SK-N-SH (cell line): Measurements from ENCODE around the gene ATP13A3. TPM values are rescaled to one million over a fixed set of nuclear protein-coding genes. Genes with fewer than 3 reads are reported as not detected.

ENCODE experiments used
- CTCF ChIA-PET: fragments of 300-600, 350-600 bp; formaldehyde crosslinking; extraction: SDS; loops from one replicate; lab custom pipeline; 2021; lab: Yijun Ruan, JAX
- POLR2A ChIA-PET: fragments of 350-600 bp; sonication (Branson Sonifier 250); formaldehyde crosslinking; extraction: SDS; loops from one replicate; lab custom pipeline; 2020; ENCODE audit warnings: antibody characterized with exemption, inconsistent platforms; lab: Yijun Ruan, JAX
- DNase-seq: peaks from one replicate; pipeline ENCODE4 v3.0.0; 2012
- H2AFZ ChIP-seq: fragments of 200-600 bp; sonication (generic); 2 replicates; pipeline ENCODE4 v1.8.1; 2016; ENCODE audit warnings: antibody characterized with exemption, mild to moderate bottlenecking, low read depth
- H3F3A ChIP-seq: fragments of 200-600 bp; sonication (generic); replicated peaks from 2 replicates; pipeline ENCODE3; 2016; ENCODE audit warnings: antibody characterized with exemption, mild to moderate bottlenecking; ENCODE audit not compliant: insufficient read depth
- H3K27ac ChIP-seq, 2 experiments: fragments of 200-500 bp in 1 of 2; fragments of 200-600 bp in 1 of 2; sonication (Bioruptor generic) in 1 of 2; sonication (generic), shearing (Covaris generic) in 1 of 2; 2 replicates each; pipeline versions ENCODE4 v1.5.1 to v1.6.1; 2014 to 2016; ENCODE audit warnings: low read depth in 2 of 2, inconsistent platforms in 1 of 2, low read length in 1 of 2, mild to moderate bottlenecking in 1 of 2, mixed read lengths in 1 of 2
- H3K27me3 ChIP-seq: fragments of 200-600 bp; sonication (generic), shearing (Covaris generic); 2 replicates; pipeline ENCODE4 v1.6.1; 2016; ENCODE audit warnings: mixed run types; ENCODE audit not compliant: insufficient read depth
- H3K36me3 ChIP-seq, 2 experiments: fragments of 200-500 bp in 1 of 2; fragments of 200-600 bp in 1 of 2; sonication (Bioruptor generic) in 1 of 2; sonication (generic) in 1 of 2; replicated peaks in 1 of 2; 2 replicates each; pipeline versions ENCODE3 to v1.5.1; 2014 to 2016; ENCODE audit warnings: low read length in 1 of 2, mild to moderate bottlenecking in 1 of 2; ENCODE audit not compliant: insufficient read depth in 2 of 2, control insufficient read depth in 1 of 2
- H3K4me1 ChIP-seq, 2 experiments: fragments of 200-500 bp in 1 of 2; fragments of 200-600 bp in 1 of 2; sonication (Bioruptor generic) in 1 of 2; sonication (generic), shearing (Covaris generic) in 1 of 2; 2 replicates each; pipeline versions ENCODE4 v1.5.1 to v1.6.1; 2014 to 2016; ENCODE audit warnings: low read depth in 1 of 2, low read length in 1 of 2, mixed run types in 1 of 2; ENCODE audit not compliant: insufficient read depth in 2 of 2, control insufficient read depth in 1 of 2
- H3K4me2 ChIP-seq: fragments of 200-600 bp; sonication (generic), shearing (Covaris generic); 2 replicates; pipeline ENCODE4 v1.6.1; 2017; ENCODE audit warnings: mixed run types
- H3K4me3 ChIP-seq, 2 experiments: fragments of 200-500 bp in 1 of 2; fragments of 200-600 bp in 1 of 2; sonication (Bioruptor generic) in 1 of 2; sonication (generic), shearing (Covaris generic) in 1 of 2; 2 replicates each; pipeline versions ENCODE4 v1.5.1 to v1.8.1; 2014 to 2016; ENCODE audit warnings: low read depth in 2 of 2, inconsistent platforms in 1 of 2, low read length in 1 of 2, mild to moderate bottlenecking in 1 of 2, mixed read lengths in 1 of 2, moderate library complexity in 1 of 2
- H3K79me2 ChIP-seq: fragments of 200-600 bp; sonication (generic); 2 replicates; pipeline ENCODE4 v1.8.1; 2017; ENCODE audit warnings: mild to moderate bottlenecking; ENCODE audit not compliant: insufficient read depth
- H3K9ac ChIP-seq: fragments of 200-600 bp; sonication (generic); 2 replicates; pipeline ENCODE4 v1.6.1; 2017; ENCODE audit warnings: mixed run types
- H3K9me2 ChIP-seq: fragments of 200-600 bp; sonication (generic); 2 replicates; pipeline ENCODE4 v1.6.1; 2017; ENCODE audit warnings: mixed run types
- H3K9me3 ChIP-seq: fragments of 200-600 bp; sonication (generic); 2 replicates; pipeline ENCODE4 v1.6.1; 2017; ENCODE audit warnings: mixed run types, mild to moderate bottlenecking, moderate library complexity
- H4K20me1 ChIP-seq: fragments of 200-600 bp; sonication (generic); 2 replicates; pipeline ENCODE4 v1.6.1; 2017; ENCODE audit warnings: mild to moderate bottlenecking, mixed run types; ENCODE audit not compliant: insufficient read depth
- CHD2 ChIP-seq: fragments of 150-350 bp; IDR thresholded peaks from 2 replicates; pipeline ENCODE4 v1.6.1; 2018; ENCODE audit warnings: low read length; ENCODE audit not compliant: partially characterized antibody
- EP300 ChIP-seq, 2 experiments: IDR thresholded peaks; 2 replicates each; pipeline versions ENCODE4 v1.4.0 to v1.6.1; 2012; ENCODE audit warnings: borderline replicate concordance in 1 of 2, low read depth in 1 of 2, low read length in 1 of 2
- EZH2phosphoT487 ChIP-seq: fragments of 200-600 bp; sonication (generic); IDR thresholded peaks from 2 replicates; pipeline ENCODE4 v1.6.1; 2017; ENCODE audit warnings: low read depth, mixed run types, mild to moderate bottlenecking, antibody characterized with exemption, moderate library complexity, borderline replicate concordance
- FOXJ3 ChIP-seq: sonication (generic); formaldehyde crosslinking; IDR thresholded peaks from 2 replicates; pipeline ENCODE4 v1.5.1; 2020; ENCODE audit warnings: mild to moderate bottlenecking, missing genetic modification reagents
- FOXM1 ChIP-seq: IDR thresholded peaks from 2 replicates; pipeline ENCODE4 v1.4.0; 2012; ENCODE audit warnings: low read depth, mild to moderate bottlenecking
- GABPA ChIP-seq: IDR thresholded peaks from 2 replicates; pipeline ENCODE4 v1.4.0; 2012; ENCODE audit warnings: low read depth, mild to moderate bottlenecking
- GATA2 ChIP-seq: sonication (generic); formaldehyde crosslinking; IDR thresholded peaks from 2 replicates; pipeline ENCODE4 v1.5.0; 2020; ENCODE audit warnings: mild to moderate bottlenecking, missing genetic modification reagents
- JUND ChIP-seq: IDR thresholded peaks from 2 replicates; pipeline ENCODE4 v1.4.0; 2012
- MXI1 ChIP-seq: IDR thresholded peaks from 2 replicates; pipeline ENCODE4 v1.6.1; 2012; ENCODE audit warnings: mild to moderate bottlenecking, low read depth, low read length, improper control_type of control experiment
- NRF1 ChIP-seq: IDR thresholded peaks from 2 replicates; pipeline ENCODE4 v1.6.1; 2012; ENCODE audit warnings: low read depth, mild to moderate bottlenecking, low read length
- POLR2AphosphoS5 ChIP-seq: IDR thresholded peaks from 2 replicates; pipeline ENCODE4 v1.6.1; 2012; ENCODE audit warnings: low read depth, low read length
- RFX5 ChIP-seq: IDR thresholded peaks from 2 replicates; pipeline ENCODE4 v1.6.1; 2012; ENCODE audit warnings: mild to moderate bottlenecking, improper control_type of control experiment, low read length
- SMC3 ChIP-seq: IDR thresholded peaks from 2 replicates; pipeline ENCODE4 v1.6.1; 2012; ENCODE audit warnings: low read depth, low read length, improper control_type of control experiment
- TAF1 ChIP-seq: IDR thresholded peaks from 2 replicates; pipeline ENCODE4 v1.6.1; 2012; ENCODE audit warnings: low read depth, mild to moderate bottlenecking, low read length, moderate library complexity, borderline replicate concordance
- TCF12 ChIP-seq: IDR thresholded peaks from 2 replicates; pipeline ENCODE4 v1.4.0; 2012
- YY1 ChIP-seq: IDR thresholded peaks from 2 replicates; pipeline ENCODE4 v1.4.0; 2012; ENCODE audit warnings: low read depth, mild to moderate bottlenecking
- WGBS: methylation state at CpG from one replicate; pipeline ENCODE4 v1.1.6; 2017; ENCODE audit warnings: low lambda C conversion rate; 5-methylcytosine and 5-hydroxymethylcytosine counted together
- polyA plus RNA-seq, 3 experiments: library from polyadenylated mRNA; depleted of rRNA; stranded (reverse); fragments of >200 nt; gene quantifications; 2 replicates each; pipeline ENCODE4 v1.2.3, GENCODE V29; 2012
- TF ChIP-seq, protein P1 (sequence below): fragments of 200-600 bp; sonication (generic); IDR thresholded peaks from 2 replicates; pipeline ENCODE4 v1.6.1; 2017; ENCODE audit warnings: antibody characterized with exemption, mild to moderate bottlenecking, moderate library complexity
- TF ChIP-seq, protein P2 (sequence below): IDR thresholded peaks from 2 replicates; pipeline ENCODE4 v1.6.1; 2012; ENCODE audit warnings: mild to moderate bottlenecking, low read depth, low read length, moderate library complexity
- TF ChIP-seq, protein P3 (sequence below): fragments of 150-350 bp; IDR thresholded peaks from 2 replicates; pipeline ENCODE4 v1.6.1; 2017; ENCODE audit warnings: antibody characterized with exemption, low read length, low read depth, borderline replicate concordance
- TF ChIP-seq, protein P4 (sequence below): IDR thresholded peaks from 2 replicates; pipeline ENCODE4; 2012

ATP13A3 gene
- polyA plus RNA-seq, 1 of the 3 experiments (the other 2 are of a cell fraction): 48.2 TPM

DNA sequence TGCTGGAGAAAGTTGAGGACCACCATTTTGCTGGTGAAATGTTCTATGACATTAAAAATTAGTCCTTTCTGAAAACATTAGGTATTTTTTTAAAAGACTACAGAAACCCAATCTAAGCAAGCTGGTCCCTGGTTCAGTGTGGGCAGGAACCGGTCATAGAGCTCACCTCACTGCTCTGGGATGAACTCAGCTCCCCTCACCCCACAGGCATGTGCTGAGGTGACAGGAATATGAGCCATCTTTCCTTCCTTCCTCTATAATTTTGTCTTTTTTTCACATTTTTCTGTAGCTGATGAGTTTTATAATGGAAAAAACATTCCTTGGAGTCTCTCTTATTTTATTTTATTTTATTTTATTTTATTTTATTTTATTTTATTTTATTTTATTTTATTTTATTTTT, 109.1 kb downstream of the ATP13A3 start:
- TF ChIP-seq FOXJ3 (CRISPR knock-in tag) (no peak), CHD2 (no peak), SMC3 (no peak), JUND (no peak), GATA2 (CRISPR knock-in tag) (no peak), TAF1 (no peak), NRF1 (no peak), EP300 (IDR thresholded peaks at IDR 0.05; ENCODE audit: borderline replicate concordance in 1 of 2, low read depth in 1 of 2, low read length in 1 of 2) (no peak), EZH2phosphoT487 (no peak), POLR2AphosphoS5 (no peak), YY1 (no peak), RFX5 (no peak), GABPA (no peak), FOXM1 (no peak), TCF12 (no peak), MXI1 (no peak)
- TF ChIP-seq, protein P1, sequence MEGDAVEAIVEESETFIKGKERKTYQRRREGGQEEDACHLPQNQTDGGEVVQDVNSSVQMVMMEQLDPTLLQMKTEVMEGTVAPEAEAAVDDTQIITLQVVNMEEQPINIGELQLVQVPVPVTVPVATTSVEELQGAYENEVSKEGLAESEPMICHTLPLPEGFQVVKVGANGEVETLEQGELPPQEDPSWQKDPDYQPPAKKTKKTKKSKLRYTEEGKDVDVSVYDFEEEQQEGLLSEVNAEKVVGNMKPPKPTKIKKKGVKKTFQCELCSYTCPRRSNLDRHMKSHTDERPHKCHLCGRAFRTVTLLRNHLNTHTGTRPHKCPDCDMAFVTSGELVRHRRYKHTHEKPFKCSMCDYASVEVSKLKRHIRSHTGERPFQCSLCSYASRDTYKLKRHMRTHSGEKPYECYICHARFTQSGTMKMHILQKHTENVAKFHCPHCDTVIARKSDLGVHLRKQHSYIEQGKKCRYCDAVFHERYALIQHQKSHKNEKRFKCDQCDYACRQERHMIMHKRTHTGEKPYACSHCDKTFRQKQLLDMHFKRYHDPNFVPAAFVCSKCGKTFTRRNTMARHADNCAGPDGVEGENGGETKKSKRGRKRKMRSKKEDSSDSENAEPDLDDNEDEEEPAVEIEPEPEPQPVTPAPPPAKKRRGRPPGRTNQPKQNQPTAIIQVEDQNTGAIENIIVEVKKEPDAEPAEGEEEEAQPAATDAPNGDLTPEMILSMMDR: no peak
- TF ChIP-seq, protein P2, sequence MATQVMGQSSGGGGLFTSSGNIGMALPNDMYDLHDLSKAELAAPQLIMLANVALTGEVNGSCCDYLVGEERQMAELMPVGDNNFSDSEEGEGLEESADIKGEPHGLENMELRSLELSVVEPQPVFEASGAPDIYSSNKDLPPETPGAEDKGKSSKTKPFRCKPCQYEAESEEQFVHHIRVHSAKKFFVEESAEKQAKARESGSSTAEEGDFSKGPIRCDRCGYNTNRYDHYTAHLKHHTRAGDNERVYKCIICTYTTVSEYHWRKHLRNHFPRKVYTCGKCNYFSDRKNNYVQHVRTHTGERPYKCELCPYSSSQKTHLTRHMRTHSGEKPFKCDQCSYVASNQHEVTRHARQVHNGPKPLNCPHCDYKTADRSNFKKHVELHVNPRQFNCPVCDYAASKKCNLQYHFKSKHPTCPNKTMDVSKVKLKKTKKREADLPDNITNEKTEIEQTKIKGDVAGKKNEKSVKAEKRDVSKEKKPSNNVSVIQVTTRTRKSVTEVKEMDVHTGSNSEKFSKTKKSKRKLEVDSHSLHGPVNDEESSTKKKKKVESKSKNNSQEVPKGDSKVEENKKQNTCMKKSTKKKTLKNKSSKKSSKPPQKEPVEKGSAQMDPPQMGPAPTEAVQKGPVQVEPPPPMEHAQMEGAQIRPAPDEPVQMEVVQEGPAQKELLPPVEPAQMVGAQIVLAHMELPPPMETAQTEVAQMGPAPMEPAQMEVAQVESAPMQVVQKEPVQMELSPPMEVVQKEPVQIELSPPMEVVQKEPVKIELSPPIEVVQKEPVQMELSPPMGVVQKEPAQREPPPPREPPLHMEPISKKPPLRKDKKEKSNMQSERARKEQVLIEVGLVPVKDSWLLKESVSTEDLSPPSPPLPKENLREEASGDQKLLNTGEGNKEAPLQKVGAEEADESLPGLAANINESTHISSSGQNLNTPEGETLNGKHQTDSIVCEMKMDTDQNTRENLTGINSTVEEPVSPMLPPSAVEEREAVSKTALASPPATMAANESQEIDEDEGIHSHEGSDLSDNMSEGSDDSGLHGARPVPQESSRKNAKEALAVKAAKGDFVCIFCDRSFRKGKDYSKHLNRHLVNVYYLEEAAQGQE: no peak
- TF ChIP-seq, protein P3, sequence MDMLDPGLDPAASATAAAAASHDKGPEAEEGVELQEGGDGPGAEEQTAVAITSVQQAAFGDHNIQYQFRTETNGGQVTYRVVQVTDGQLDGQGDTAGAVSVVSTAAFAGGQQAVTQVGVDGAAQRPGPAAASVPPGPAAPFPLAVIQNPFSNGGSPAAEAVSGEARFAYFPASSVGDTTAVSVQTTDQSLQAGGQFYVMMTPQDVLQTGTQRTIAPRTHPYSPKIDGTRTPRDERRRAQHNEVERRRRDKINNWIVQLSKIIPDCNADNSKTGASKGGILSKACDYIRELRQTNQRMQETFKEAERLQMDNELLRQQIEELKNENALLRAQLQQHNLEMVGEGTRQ: no peak
- TF ChIP-seq, protein P4, sequence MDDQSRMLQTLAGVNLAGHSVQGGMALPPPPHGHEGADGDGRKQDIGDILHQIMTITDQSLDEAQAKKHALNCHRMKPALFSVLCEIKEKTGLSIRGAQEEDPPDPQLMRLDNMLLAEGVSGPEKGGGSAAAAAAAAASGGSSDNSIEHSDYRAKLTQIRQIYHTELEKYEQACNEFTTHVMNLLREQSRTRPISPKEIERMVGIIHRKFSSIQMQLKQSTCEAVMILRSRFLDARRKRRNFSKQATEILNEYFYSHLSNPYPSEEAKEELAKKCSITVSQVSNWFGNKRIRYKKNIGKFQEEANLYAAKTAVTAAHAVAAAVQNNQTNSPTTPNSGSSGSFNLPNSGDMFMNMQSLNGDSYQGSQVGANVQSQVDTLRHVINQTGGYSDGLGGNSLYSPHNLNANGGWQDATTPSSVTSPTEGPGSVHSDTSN: no peak
- TF ChIP-seq, all 33 proteins: peak for 0
- Histone ChIP-seq H4K20me1 (no peaks in the 10 kb centered on the region), H2AFZ (no peak overlapping the region), H3K27me3 (no peaks in the 10 kb centered on the region; the same call in 1 of the 2 replicates), H3K4me1 (peaks cover 0 to 7% of the 10 kb centered on the region in 2 experiments; a peak in 1 of 4 replicates), H3K36me3 (no peaks in the 10 kb centered on the region), H3K4me2 (no peak overlapping the region), H3K79me2 (no peaks in the 10 kb centered on the region), H3K9me2 (no peaks in the 10 kb centered on the region), H3K9me3 (no peaks in the 10 kb centered on the region), H3K9ac (no peak overlapping the region), H3K27ac (no peak overlapping the region), H3K4me3 (no peak overlapping the region), H3F3A (no peaks in the 10 kb centered on the region)
- POLR2A ChIA-PET: no interaction called here
- WGBS: 87% methylated on average over 1 of the region's 1 CpG
- CTCF ChIA-PET: interaction anchor here (2.2 kb wide), 1 partner anchor 33 kb away, joined by 13 read pairs; no protein-coding TSS in a partner anchor
- no peak for DNase-seq
